Epithelial cell of proximal tubule (primary cell): ENCODE results near the gene MPPED2. TPM values are rescaled to one million over a fixed set of nuclear protein-coding genes. Genes with fewer than 3 reads are reported as not detected.

Experiments
- DNase-seq: peaks from one replicate; pipeline ENCODE4 v3.0.0-alpha.2; 2011; ENCODE audit warnings: low read depth
- H3K4me3 ChIP-seq: 2 replicates; pipeline ENCODE4 v1.5.1; 2011; ENCODE audit warnings: low read depth, mild to moderate bottlenecking, low read length
- CTCF ChIP-seq: conservative IDR thresholded peaks from 2 replicates; pipeline ENCODE4 v1.5.1; 2012; ENCODE audit warnings: low read depth, mild to moderate bottlenecking, low read length
- total RNA-seq: library from RNA; depleted of rRNA; stranded (reverse); fragments of >200 nt; gene quantifications from 2 replicates; pipeline ENCODE4 v1.2.3, GENCODE V29; 2015

The MPPED2 gene
- total RNA-seq, 1 donor from 2014 or later, result 0.17 TPM

- no peak for TF ChIP-seq CTCF
- no peak overlapping the region for H3K4me3 ChIP-seq
- DNase-seq, result no peak
Observed at GRCh38 chr11:30552839-30553238, 33.3 kb downstream of the MPPED2 start.

GRCh38 chr11:30550022-30550542 lies 36.1 kb downstream of the MPPED2 start:
- DNase-seq, result no peak
- H3K4me3 ChIP-seq, result no peak overlapping the region
- TF ChIP-seq CTCF, result no peak

- no peak for TF ChIP-seq CTCF
- no peak overlapping the region for H3K4me3 ChIP-seq
- DNase-seq, result no peak
Observed at GRCh38 chr11:30549565-30549964, 36.6 kb downstream of the MPPED2 start.

- no peak for DNase-seq
- H3K4me3 ChIP-seq, result no peak overlapping the region
- TF ChIP-seq CTCF, result no peak
Observed at GRCh38 chr11:30546334-30546733, 39.8 kb downstream of the MPPED2 start.

GRCh38 chr11:30545507-30545906 lies 40.6 kb downstream of the MPPED2 start:
- DNase-seq, result no peak
- no peak for TF ChIP-seq CTCF
- H3K4me3 ChIP-seq, result no peak overlapping the region

- H3K4me3 ChIP-seq, result no peak overlapping the region
- DNase-seq, result no peak
- no peak for TF ChIP-seq CTCF
Observed at GRCh38 chr11:30543066-30543465, 43.1 kb downstream of the MPPED2 start.

- TF ChIP-seq CTCF, result no peak
- H3K4me3 ChIP-seq, result no peak overlapping the region
- no peak for DNase-seq
Observed at GRCh38 chr11:30540781-30541180, 45.4 kb downstream of the MPPED2 start.
